ENCODE measurements around the gene COMMD1.

DNA sequence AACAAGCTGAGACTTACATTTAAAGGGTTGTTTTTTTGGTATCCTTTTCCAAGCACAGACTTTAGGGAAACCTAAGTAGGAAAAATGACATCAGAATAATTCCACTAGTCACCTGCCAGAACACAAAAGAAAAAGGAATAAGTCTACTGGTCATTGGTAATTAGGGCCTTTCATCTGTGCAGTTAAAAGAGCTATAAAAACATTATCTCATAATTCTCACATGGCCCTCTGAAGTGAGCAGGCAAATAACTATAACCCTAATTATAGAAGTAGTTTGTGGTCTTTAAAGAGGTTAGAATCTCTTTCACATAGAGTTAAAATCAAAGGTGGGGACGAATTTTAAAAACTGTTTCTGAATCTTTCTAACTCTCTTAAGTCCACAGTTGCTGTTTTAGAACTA, 179.3 kb downstream of the COMMD1 start:
- TF ChIP-seq EZH2 (optimal IDR thresholded peaks at IDR 0.05; ENCODE audit: low read depth, low read length) (no peak), CTCF (IDR thresholded peaks at IDR 0.05; ENCODE audit: low read length) (no peak)
